Transverse colon (tissue), 3 donors: ENCODE measurements around the gene PKP1.

ENCODE experiments used
- CTCF ChIP-seq, 5 experiments: fragments of 200-600 bp in 3 of 5; fragments of 450-650 bp in 2 of 5; sonication (generic) in 3 of 5; IDR thresholded peaks; 1 replicate in 2 of 5; 2 replicates in 3 of 5; pipeline ENCODE4 v1.5.1; 2016 to 2017; ENCODE audit warnings: antibody characterized with exemption in 5 of 5, inconsistent platforms in 3 of 5, mild to moderate bottlenecking in 2 of 5, moderate library complexity in 1 of 5
- EP300 ChIP-seq: sonication (generic); formaldehyde crosslinking; IDR thresholded peaks from one replicate; pipeline ENCODE4 v1.6.1; 2017; ENCODE audit warnings: antibody characterized with exemption, low read depth
- POLR2A ChIP-seq: fragments of 450-650 bp; IDR thresholded peaks from one replicate; pipeline ENCODE4 v1.6.1; 2016; ENCODE audit warnings: antibody characterized with exemption, mild to moderate bottlenecking, moderate library complexity

- no peak for TF ChIP-seq POLR2A
- TF ChIP-seq CTCF (IDR thresholded peaks at IDR 0.05), result no peak
- no peak for TF ChIP-seq EP300
Observed at GRCh38 chr1:201307760-201308499, 24.6 kb downstream of the PKP1 start.
